Hematopoietic multipotent progenitor cell treated with erythropoietin and hydrocortisone succinate and interleukin-3 and kit ligand, for 6 days (in vitro differentiated cells): ENCODE data around the gene PPP2R5D.

Experiments used
- DNase-seq: peaks from one replicate; pipeline ENCODE4 v3.0.0-alpha.2; 2015

The PPP2R5D gene

GRCh38 chr6:42963855-42964605 lies 20.3 kb upstream of the PPP2R5D start:
- DNase-seq: peak; percentile 80

GRCh38 chr6:42966571-42966970 lies 17.8 kb upstream of the PPP2R5D start:
- no peak for DNase-seq

GRCh38 chr6:42967228-42967627 lies 17.1 kb upstream of the PPP2R5D start:
- DNase-seq: no peak

GRCh38 chr6:42968126-42968701 lies 16.2 kb upstream of the PPP2R5D start:
- DNase-seq: no peak

- DNase-seq: no peak
These were observed 15.6 kb upstream of the PPP2R5D start for GRCh38 chr6:42968783-42969182.

GRCh38 chr6:42969431-42969830 lies 14.9 kb upstream of the PPP2R5D start:
- no peak for DNase-seq

- no peak for DNase-seq
These were observed 14.4 kb upstream of the PPP2R5D start for GRCh38 chr6:42969934-42970333.

- peak; percentile 61 for DNase-seq
These were observed 13.3 kb upstream of the PPP2R5D start for GRCh38 chr6:42970871-42971612.

- DNase-seq: no peak
These were observed 12.5 kb upstream of the PPP2R5D start for GRCh38 chr6:42971746-42972327.

GRCh38 chr6:42973926-42974325 lies 10.4 kb upstream of the PPP2R5D start:
- no peak for DNase-seq

GRCh38 chr6:42974919-42975505 lies 9.4 kb upstream of the PPP2R5D start:
- DNase-seq: no peak

GRCh38 chr6:42978487-42978838 lies 5.9 kb upstream of the PPP2R5D start:
- DNase-seq: peak; percentile 45

- DNase-seq: peak; percentile 98
These were observed 5.4 kb upstream of the PPP2R5D start, which contains the start of gene PEX6 for GRCh38 chr6:42978839-42979522. Gene PEX6, minus strand, starts transcription at chr6:42979181. Its CDS starts 31 bp downstream, at chr6:42979150.

GRCh38 chr6:42979523-42980177 lies 4.7 kb upstream of the PPP2R5D start:
- DNase-seq: peak; percentile 55

GRCh38 chr6:42981836-42982235 lies 2.5 kb upstream of the PPP2R5D start:
- DNase-seq: no peak

- DNase-seq: peak; percentile 47
These were observed 630 bp downstream of the PPP2R5D start for GRCh38 chr6:42984924-42985475.

- no peak for DNase-seq
These were observed 3.4 kb downstream of the PPP2R5D start for GRCh38 chr6:42987533-42988451.

- DNase-seq: no peak
These were observed 4.2 kb downstream of the PPP2R5D start for GRCh38 chr6:42988486-42989020.

GRCh38 chr6:42989923-42990322 lies 5.6 kb downstream of the PPP2R5D start:
- DNase-seq: no peak

GRCh38 chr6:42993445-42993844 lies 9.1 kb downstream of the PPP2R5D start:
- no peak for DNase-seq
